Urinary bladder (tissue), 4 donors: ENCODE results near the gene TERF2IP. TPM values are rescaled to one million over a fixed set of nuclear protein-coding genes. Genes with fewer than 3 reads are reported as not detected.

Experiments used
- DNase-seq: peaks from one replicate; pipeline ENCODE4 v3.0.0-alpha.2; 2015; ENCODE audit errors: extremely low spot score
- H3K27ac ChIP-seq: one replicate; pipeline ENCODE4 v1.5.1; 2013; ENCODE audit warnings: low read depth, mild to moderate bottlenecking, moderate library complexity
- H3K36me3 ChIP-seq: one replicate; pipeline ENCODE4 v1.6.1; 2013; ENCODE audit warnings: mild to moderate bottlenecking, moderate library complexity; ENCODE audit not compliant: insufficient read depth
- H3K4me1 ChIP-seq: one replicate; pipeline ENCODE4 v1.6.1; 2013; ENCODE audit warnings: mild to moderate bottlenecking, moderate library complexity; ENCODE audit not compliant: insufficient read depth
- H3K4me3 ChIP-seq: one replicate; pipeline ENCODE4 v1.5.1; 2013; ENCODE audit warnings: low read depth, low read length
- WGBS: extraction: QIAGEN DNeasy Blood & Tissue Kit; methylation state at CpG from one replicate; pipeline ENCODE4 v1.1.7; 2013; 5-methylcytosine and 5-hydroxymethylcytosine counted together
- polyA plus RNA-seq: library from polyadenylated mRNA; stranded (reverse); fragments of 200-250 nt; gene quantifications from one replicate; pipeline ENCODE4 v1.2.3, GENCODE V29; 2013
- total RNA-seq: library from RNA; depleted of rRNA; stranded (reverse); fragments of >200 nt; gene quantifications from one replicate; pipeline ENCODE4 v1.2.3, GENCODE V29; 2014
- donor health status: healthy with polysubstance abuse.
- donor health status: healthy.

Gene TERF2IP
- total and polyA plus RNA-seq, 2 donors = 39.1 to 67.7 TPM

DNA sequence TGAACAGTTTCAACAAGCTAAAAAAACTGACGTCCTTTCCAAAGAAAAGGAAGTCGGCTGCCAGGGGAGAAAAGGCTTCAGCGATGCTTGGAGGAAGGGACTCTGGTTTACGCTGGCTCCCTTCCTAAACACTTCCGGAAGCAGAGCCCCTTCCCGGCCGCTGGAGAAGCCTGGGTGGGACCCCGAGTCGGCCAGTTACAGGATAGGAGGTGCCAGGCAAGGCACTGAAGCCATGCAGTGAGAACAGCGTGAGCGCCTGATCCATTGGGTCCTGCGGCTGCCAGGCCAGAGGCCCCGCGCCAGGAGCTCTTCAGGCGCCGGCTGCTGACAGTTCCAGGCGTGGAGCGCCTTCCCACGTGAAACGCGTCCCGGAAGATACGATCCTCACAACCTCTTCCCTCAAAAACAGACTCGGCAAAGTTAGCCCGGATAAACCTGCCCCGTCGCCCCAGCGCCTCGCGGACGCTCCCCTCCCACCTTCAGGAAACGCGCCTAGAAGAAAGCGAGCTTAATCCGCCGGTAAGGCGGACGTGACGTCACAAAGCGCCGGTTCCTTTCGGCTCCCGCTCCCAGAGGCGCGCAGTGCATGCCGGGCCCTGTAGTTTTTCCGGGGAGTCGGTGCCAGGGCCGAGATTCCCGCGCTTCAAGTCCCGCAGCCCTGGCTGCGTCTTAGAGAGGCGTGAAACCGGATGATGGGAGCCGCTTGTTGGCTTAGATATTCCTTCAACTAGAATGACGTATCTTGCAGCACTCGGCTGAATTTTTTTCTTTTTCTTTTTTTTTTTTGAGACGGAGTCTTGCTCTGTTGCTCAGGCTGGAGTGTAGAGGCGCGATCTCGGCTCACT, 24.6 kb upstream of the TERF2IP start, which contains the start of gene ADAT1:
ADAT1 (minus strand) TSS at position 521 of the 845 bp plus-strand sequence. CDS start 2,482 bp downstream, outside the sequence.
- no peaks in the 10 kb centered on the region for H3K36me3 ChIP-seq

DNA sequence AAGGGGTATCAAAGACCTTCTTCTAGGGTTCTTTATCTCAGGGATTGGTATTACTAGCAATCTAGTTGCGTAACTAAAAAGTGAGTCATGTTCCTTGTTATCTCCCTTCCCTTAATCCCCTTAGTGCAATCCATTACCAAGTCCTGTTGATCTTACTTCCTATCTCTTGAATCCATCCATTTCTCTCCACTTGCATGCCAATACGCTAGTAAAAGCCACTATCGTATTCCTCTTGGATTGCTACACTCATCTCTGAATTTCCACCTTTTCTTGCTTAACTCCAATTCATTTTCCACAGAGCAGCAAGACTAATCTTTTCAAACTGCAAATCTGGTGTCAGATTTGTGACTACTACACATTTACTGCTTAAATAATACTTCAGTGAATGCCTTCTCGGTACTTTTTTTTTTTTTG, 22.6 kb upstream of the TERF2IP start:
- Histone ChIP-seq H3K4me3 (no peak overlapping the region), H3K4me1 (peaks cover 1% of the 10 kb centered on the region), H3K27ac (no peak overlapping the region), H3K36me3 (peaks cover under 1% of the 10 kb centered on the region)
- 35% methylated on average over 4 of the region's 4 CpGs for WGBS
- no peak for DNase-seq

More for the DNA sequence above, 24.6 kb upstream of the TERF2IP start, which contains the start of gene ADAT1:
- Histone ChIP-seq H3K27ac (peak within 1 kb of the TSS; percentile 85), H3K4me3 (peak within 1 kb of the TSS; percentile 65), H3K4me1 (peaks cover 1% of the 10 kb centered on the region)
- under 1% methylated on average over 62 of the region's 62 CpGs for WGBS
- peak; percentile 95 for DNase-seq

GRCh38 chr16:75626806-75627205, 20.8 kb upstream of the TERF2IP start:
- no peak overlapping the region for H3K27ac ChIP-seq
- H3K36me3 ChIP-seq = peaks cover 9% of the 10 kb centered on the region
- DNase-seq = no peak
- WGBS = 87% methylated on average over 4 of the region's 4 CpGs
- H3K4me1 ChIP-seq = peaks cover 1% of the 10 kb centered on the region
- no peak overlapping the region for H3K4me3 ChIP-seq

DNA sequence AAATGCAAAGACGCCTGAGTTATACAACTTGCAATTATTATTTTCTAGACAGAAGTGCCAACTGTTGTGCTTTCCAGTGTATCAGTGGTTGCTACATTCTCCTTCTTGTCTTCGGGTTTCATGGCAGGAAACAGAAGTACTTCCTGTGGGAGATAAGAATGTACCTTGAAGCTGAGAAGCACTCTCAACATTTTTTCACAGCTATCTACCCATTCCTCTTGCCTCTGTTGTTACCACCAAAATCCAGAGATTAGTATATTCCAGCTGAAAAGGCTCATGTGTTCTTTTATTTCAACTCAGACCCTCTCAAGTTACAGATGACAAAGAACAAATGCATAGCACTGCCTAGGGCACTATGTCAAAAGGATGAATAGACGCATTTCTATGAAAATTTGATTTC, 19.7 kb upstream of the TERF2IP start:
- peaks cover 12% of the 10 kb centered on the region for H3K36me3 ChIP-seq
- 47% methylated on average over 3 of the region's 3 CpGs for WGBS
- no peak for DNase-seq
- no peak overlapping the region for H3K27ac ChIP-seq
- no peak overlapping the region for H3K4me3 ChIP-seq
- H3K4me1 ChIP-seq = peaks cover 1% of the 10 kb centered on the region

DNA sequence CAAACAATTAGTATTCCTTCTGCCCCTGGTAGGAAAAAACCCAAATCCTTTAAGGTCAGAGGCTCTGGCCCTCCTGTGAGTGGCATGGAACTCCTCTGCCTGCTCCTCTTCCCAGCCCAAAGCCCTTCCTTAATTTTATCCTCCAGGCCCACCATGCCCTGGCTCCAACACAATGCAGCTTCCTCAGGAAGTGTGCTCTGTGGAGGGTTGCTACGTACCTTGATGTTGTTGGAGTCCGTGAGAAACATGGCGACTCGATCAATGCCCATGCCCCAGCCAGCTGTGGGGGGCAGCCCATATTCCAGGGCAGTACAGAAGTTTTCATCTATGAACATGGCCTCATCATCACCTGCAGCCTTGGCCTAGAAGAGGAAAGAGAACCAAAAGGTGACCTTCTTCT, 19.2 kb upstream of the TERF2IP start:
- Histone ChIP-seq H3K4me1 (peaks cover 1% of the 10 kb centered on the region), H3K36me3 (peaks cover 12% of the 10 kb centered on the region), H3K4me3 (no peak overlapping the region), H3K27ac (no peak overlapping the region)
- DNase-seq = no peak
- WGBS = 88% methylated on average over 4 of the region's 4 CpGs

GRCh38 chr16:75629132-75629531, 18.4 kb upstream of the TERF2IP start:
- Histone ChIP-seq H3K4me3 (no peak overlapping the region), H3K27ac (no peak overlapping the region), H3K4me1 (peaks cover 1% of the 10 kb centered on the region), H3K36me3 (peaks cover 12% of the 10 kb centered on the region)
- DNase-seq = no peak
- 89% methylated on average over 10 of the region's 10 CpGs for WGBS

GRCh38 chr16:75630052-75630451, 17.5 kb upstream of the TERF2IP start:
- 87% methylated on average over 3 of the region's 3 CpGs for WGBS
- no peak for DNase-seq
- no peak overlapping the region for H3K4me3 ChIP-seq
- no peak overlapping the region for H3K27ac ChIP-seq
- peaks cover 1% of the 10 kb centered on the region for H3K4me1 ChIP-seq
- peaks cover 12% of the 10 kb centered on the region for H3K36me3 ChIP-seq

- Histone ChIP-seq H3K4me1 (no peaks in the 10 kb centered on the region), H3K4me3 (no peak overlapping the region), H3K36me3 (peaks cover 18% of the 10 kb centered on the region), H3K27ac (no peak overlapping the region)
- WGBS = 81% methylated on average over 8 of the region's 8 CpGs
- no peak for DNase-seq
Observed at GRCh38 chr16:75632857-75633256, 14.7 kb upstream of the TERF2IP start.

GRCh38 chr16:75635036-75635435, 12.5 kb upstream of the TERF2IP start:
- Histone ChIP-seq H3K36me3 (peaks cover 16% of the 10 kb centered on the region), H3K4me3 (no peak overlapping the region), H3K4me1 (no peaks in the 10 kb centered on the region), H3K27ac (no peak overlapping the region)
- no peak for DNase-seq
- WGBS = 91% methylated on average over 3 of the region's 3 CpGs

DNA sequence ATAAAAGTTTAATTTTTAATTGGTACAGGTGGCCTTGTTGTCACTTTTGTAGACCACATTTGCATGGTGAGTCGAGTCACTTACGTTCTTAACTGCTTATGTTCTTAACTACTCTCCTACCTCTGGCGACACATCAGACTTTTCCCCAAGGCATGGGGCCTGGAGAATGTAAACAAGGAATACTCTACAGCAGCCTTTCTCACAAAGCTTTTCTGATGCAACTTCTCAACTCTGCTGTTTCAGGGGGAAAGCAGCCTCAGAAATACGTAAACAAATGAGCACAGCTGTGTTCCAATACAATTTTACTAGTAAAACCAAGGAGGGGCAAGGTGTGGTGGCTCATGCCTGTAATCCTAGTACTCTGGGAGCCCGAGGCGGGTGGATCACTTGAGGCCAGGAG, 7.0 kb upstream of the TERF2IP start:
- Histone ChIP-seq H3K36me3 (peaks cover 8% of the 10 kb centered on the region), H3K27ac (no peak overlapping the region), H3K4me1 (no peaks in the 10 kb centered on the region), H3K4me3 (no peak overlapping the region)
- DNase-seq = no peak
- WGBS = 72% methylated on average over 6 of the region's 6 CpGs

DNA sequence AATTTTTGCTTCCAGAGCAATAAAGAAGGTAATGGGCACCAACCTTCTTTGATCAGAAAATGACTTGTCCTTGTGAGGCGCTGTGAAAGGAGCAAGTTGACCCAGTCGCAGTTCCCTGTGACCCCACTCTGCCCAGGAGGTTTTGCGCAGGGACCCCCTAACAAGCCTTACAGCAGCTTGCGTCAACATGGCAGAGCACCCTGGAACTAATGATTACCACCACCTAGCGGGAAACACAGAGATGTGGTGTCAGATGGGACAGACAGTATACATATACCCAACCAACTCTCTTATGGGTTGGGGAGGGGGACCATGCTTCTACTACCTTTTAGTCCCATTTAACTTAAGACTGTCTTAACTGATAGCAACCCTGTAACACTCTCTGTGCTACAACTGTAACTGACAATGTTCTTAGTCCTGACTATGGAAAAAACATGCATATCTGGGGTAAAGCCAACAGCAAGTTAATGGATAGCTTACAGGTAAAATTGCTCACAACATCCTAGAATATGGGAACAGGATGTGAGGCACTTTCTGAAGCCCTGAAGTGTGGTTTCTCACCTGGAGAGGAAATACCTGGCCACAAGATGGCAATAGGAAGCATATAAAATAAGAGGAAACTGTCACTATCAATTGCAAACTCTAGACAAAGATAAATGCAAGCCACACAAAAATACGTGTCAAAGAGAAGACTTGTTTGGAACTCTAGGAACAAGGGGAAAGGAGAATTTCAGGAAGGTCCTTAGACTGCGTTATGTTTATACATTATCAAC, 3.1 kb upstream of the TERF2IP start:
- peaks cover 6% of the 10 kb centered on the region for H3K36me3 ChIP-seq
- DNase-seq = no peak
- no peak overlapping the region for H3K4me3 ChIP-seq
- peaks cover 2% of the 10 kb centered on the region for H3K4me1 ChIP-seq
- H3K27ac ChIP-seq = no peak overlapping the region
- 91% methylated on average over 7 of the region's 7 CpGs for WGBS

GRCh38 chr16:75647112-75647491, 471 bp upstream of the TERF2IP start:
- Histone ChIP-seq H3K27ac (peak overlapping the region; percentile 86), H3K4me1 (peaks cover 2% of the 10 kb centered on the region), H3K4me3 (peak overlapping the region; percentile 84), H3K36me3 (no peaks in the 10 kb centered on the region)
- under 1% methylated on average over 18 of the region's 18 CpGs for WGBS
- DNase-seq = no peak

- WGBS = under 1% methylated on average over 62 of the region's 62 CpGs
- no peaks in the 10 kb centered on the region for H3K36me3 ChIP-seq
- peak overlapping the region; percentile 100 for H3K27ac ChIP-seq
- peaks cover 2% of the 10 kb centered on the region for H3K4me1 ChIP-seq
- peak; percentile 70 for DNase-seq
- peak overlapping the region; percentile 84 for H3K4me3 ChIP-seq
Observed at GRCh38 chr16:75648265-75649076, 898 bp downstream of the TERF2IP start.
